Tibial nerve (tissue), 3 donors: ENCODE data around the gene MOSPD3.

Source experiments
- POLR2A ChIP-seq, 2 donors: fragments of 450-650 bp; IDR thresholded peaks; one replicate each; pipeline ENCODE4 v1.6.1; 2017; ENCODE audit warnings: antibody characterized with exemption in 2 of 2, mild to moderate bottlenecking in 2 of 2, moderate library complexity in 2 of 2
- TF ChIP-seq, protein P1 (sequence below), 5 experiments: fragments of 200-600 bp in 3 of 5; fragments of 450-650 bp in 2 of 5; sonication (generic) in 3 of 5; IDR thresholded peaks; one replicate each; pipeline ENCODE4 v1.5.1; 2016 to 2019; ENCODE audit warnings: antibody characterized with exemption in 5 of 5, mild to moderate bottlenecking in 3 of 5, moderate library complexity in 2 of 5

DNA sequence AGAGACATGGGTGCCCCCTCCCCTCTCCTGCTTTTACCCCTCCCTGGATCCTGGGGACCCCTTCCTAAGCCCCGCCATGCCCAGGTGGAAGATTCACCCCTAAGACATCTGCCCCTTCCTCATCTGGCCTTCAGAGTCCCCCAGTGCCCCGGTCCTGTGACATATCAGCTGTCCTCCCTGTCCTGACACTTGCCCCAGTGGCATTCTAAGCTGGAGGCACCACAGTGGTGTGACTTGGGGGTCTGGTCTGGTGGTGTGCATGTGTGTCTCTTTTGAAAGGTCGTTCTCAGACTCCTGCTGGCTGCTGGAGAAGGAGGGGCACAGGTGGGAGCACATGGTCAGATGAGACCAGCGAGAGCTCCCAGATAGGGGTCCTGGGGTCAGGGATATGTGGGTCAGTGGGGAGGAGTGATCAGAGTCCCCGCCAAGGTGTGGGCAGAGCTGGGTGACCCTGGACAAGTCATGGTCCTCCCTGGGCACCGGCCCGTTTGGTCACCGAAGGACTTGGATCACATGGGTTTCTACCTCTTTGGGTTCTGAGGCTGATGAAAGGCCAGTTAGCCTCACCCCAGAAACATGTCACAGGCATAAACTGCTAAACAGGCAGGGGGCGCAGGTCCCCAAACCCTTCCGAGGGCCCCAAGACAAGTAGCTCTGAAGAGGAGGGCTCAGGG is 29.7 kb downstream of the MOSPD3 start:
- TF ChIP-seq, protein P1, sequence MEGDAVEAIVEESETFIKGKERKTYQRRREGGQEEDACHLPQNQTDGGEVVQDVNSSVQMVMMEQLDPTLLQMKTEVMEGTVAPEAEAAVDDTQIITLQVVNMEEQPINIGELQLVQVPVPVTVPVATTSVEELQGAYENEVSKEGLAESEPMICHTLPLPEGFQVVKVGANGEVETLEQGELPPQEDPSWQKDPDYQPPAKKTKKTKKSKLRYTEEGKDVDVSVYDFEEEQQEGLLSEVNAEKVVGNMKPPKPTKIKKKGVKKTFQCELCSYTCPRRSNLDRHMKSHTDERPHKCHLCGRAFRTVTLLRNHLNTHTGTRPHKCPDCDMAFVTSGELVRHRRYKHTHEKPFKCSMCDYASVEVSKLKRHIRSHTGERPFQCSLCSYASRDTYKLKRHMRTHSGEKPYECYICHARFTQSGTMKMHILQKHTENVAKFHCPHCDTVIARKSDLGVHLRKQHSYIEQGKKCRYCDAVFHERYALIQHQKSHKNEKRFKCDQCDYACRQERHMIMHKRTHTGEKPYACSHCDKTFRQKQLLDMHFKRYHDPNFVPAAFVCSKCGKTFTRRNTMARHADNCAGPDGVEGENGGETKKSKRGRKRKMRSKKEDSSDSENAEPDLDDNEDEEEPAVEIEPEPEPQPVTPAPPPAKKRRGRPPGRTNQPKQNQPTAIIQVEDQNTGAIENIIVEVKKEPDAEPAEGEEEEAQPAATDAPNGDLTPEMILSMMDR (IDR thresholded peaks at IDR 0.05): no peak
- no peak for TF ChIP-seq POLR2A (IDR thresholded peaks at IDR 0.05)
